ENCODE data around the gene MTO1. TPM values are rescaled to one million over a fixed set of nuclear protein-coding genes. Genes with fewer than 3 reads are reported as not detected.
A peak's percentile ranks its signal among the peaks of the same experiment; 100 is the strongest.

The MTO1 gene, protein sequence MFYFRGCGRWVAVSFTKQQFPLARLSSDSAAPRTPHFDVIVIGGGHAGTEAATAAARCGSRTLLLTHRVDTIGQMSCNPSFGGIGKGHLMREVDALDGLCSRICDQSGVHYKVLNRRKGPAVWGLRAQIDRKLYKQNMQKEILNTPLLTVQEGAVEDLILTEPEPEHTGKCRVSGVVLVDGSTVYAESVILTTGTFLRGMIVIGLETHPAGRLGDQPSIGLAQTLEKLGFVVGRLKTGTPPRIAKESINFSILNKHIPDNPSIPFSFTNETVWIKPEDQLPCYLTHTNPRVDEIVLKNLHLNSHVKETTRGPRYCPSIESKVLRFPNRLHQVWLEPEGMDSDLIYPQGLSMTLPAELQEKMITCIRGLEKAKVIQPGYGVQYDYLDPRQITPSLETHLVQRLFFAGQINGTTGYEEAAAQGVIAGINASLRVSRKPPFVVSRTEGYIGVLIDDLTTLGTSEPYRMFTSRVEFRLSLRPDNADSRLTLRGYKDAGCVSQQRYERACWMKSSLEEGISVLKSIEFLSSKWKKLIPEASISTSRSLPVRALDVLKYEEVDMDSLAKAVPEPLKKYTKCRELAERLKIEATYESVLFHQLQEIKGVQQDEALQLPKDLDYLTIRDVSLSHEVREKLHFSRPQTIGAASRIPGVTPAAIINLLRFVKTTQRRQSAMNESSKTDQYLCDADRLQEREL
- total RNA-seq (2012; rRNA removed) (34.7 and 39.8 TPM in 2 replicates), polyA plus RNA-seq (2012; rRNA removed) (12.7 and 15.0 TPM in 2 replicates), Bru-seq, nascent RNA (percentile 60 among the genes with signal in this experiment), BruChase-seq, experiment 1, labeled RNA remaining after a 6-hour chase (percentile 61 among the genes with signal in this experiment), BruChase-seq, experiment 2, labeled RNA remaining after a 2-hour chase (percentile 52 among the genes with signal in this experiment)
- 4.3 and 6.3 TPM in 2 replicates for polyA plus RNA-seq (2012; cell fraction: cytosol; rRNA removed)
- polyA plus RNA-seq (2012; cell fraction: nucleus; rRNA removed; ENCODE audit: low replicate concordance): 12.2 and 32.1 TPM in 2 replicates
- long read RNA-seq, full-length matches to known transcripts: 20 of 31 reads
- long read RNA-seq, partial matches to known transcripts: 2 of 31 reads
- long read RNA-seq, other reads (novel, unspliced or antisense): 9 of 31 reads

GRCh38 chr6:73461537-73462350 lies at the start of gene MTO1:
MTO1 (plus strand) TSS chr6:73461737; CDS start chr6:73461855, 118 bp downstream.
- Histone ChIP-seq H3K9me3 (ENCODE audit: control insufficient read depth, insufficient read depth, low read length) (no peaks in the 10 kb centered on the region), H2AK5ac (ENCODE audit: low read depth, low read length) (peak within 1 kb of the TSS; percentile 74), H2BK120ac (ENCODE audit: low read depth, low read length) (peak within 1 kb of the TSS; percentile 82), H2AFZ (replicated peaks; ENCODE audit: low read length, poor library complexity) (peak within 1 kb of the TSS; percentile 100), H3K56ac (ENCODE audit: extremely low read depth, insufficient read depth, low read length) (peak within 1 kb of the TSS; percentile 75), H4K91ac (ENCODE audit: insufficient read depth, low read depth, low read length) (peak within 1 kb of the TSS; percentile 97), H2BK20ac (ENCODE audit: low read depth, low read length) (peak within 1 kb of the TSS; percentile 2; the same call in 1 of the 2 replicates), H2BK5ac (ENCODE audit: low read depth, low read length, poor library complexity, severe bottlenecking) (peak within 1 kb of the TSS; percentile 94), H3K23ac (ENCODE audit: low read depth, low read length) (peak within 1 kb of the TSS; percentile 91), H2AK9ac (replicated peaks; ENCODE audit: low read depth, low read length, poor library complexity) (peak within 1 kb of the TSS; percentile 98), H3K4me1 (ENCODE audit: control insufficient read depth, insufficient read depth, low read length) (peaks cover 2% of the 10 kb centered on the region; the same call in 1 of the 2 replicates), H3K27me3 (ENCODE audit: control insufficient read depth, insufficient read depth, low read length) (no peaks in the 10 kb centered on the region), H3K14ac (replicated peaks; ENCODE audit: low read depth, low read length) (peak within 1 kb of the TSS; percentile 99), H3K4me3 (ENCODE audit: insufficient read depth, low read depth, low read length) (peak within 1 kb of the TSS; percentile 89), H3K79me1 (ENCODE audit: low read depth in 1 of 2, low read length in 2 of 2) (peaks cover 19 to 39% of the 10 kb centered on the region in 2 experiments), H3K9ac (ENCODE audit: low read depth, low read length) (peak within 1 kb of the TSS; percentile 88), H3K18ac (ENCODE audit: low read depth, low read length) (peak within 1 kb of the TSS; percentile 77; the same call in 1 of the 2 replicates), H4K5ac (ENCODE audit: low read depth, low read length) (peak within 1 kb of the TSS; percentile 95), H3K36me3 (ENCODE audit: control insufficient read depth, insufficient read depth, low read length) (no peaks in the 10 kb centered on the region; the same call in none of the 2 replicates), H3K27ac (ENCODE audit: insufficient read depth, low read length) (peak within 1 kb of the TSS; percentile 89), H3K4me2 (ENCODE audit: low read depth, low read length) (peak within 1 kb of the TSS; percentile 78), H3K4ac (ENCODE audit: low read depth, low read length) (peak within 1 kb of the TSS; percentile 96), H2BK15ac (ENCODE audit: low read depth, low read length) (peak within 1 kb of the TSS; percentile 24; the same call in 1 of the 3 replicates), H4K20me1 (ENCODE audit: insufficient read depth, low read length) (no peaks in the 10 kb centered on the region; the same call in 1 of the 2 replicates), H4K8ac (ENCODE audit: low read depth in 2 of 2, low read length in 2 of 2) (peak within 1 kb of the TSS; percentile 97), H3K9me1 (ENCODE audit: insufficient read depth, low read length) (no peaks in the 10 kb centered on the region)
- TF ChIP-seq RCOR1 (IDR thresholded peaks at IDR 0.05; ENCODE audit: insufficient replicate concordance, low read length): no peak
- TF ChIP-seq MXI1 (IDR thresholded peaks at IDR 0.05; ENCODE audit: borderline replicate concordance, low read depth, low read length): peak; percentile 72; the same call in 1 of the 2 replicates
- TF ChIP-seq, protein P1, sequence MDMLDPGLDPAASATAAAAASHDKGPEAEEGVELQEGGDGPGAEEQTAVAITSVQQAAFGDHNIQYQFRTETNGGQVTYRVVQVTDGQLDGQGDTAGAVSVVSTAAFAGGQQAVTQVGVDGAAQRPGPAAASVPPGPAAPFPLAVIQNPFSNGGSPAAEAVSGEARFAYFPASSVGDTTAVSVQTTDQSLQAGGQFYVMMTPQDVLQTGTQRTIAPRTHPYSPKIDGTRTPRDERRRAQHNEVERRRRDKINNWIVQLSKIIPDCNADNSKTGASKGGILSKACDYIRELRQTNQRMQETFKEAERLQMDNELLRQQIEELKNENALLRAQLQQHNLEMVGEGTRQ (IDR thresholded peaks at IDR 0.05; ENCODE audit: low read depth, low read length): 0 out of 2 replicates have a peak, but pooled peaks have one; percentile 42
- TF ChIP-seq, protein P2, sequence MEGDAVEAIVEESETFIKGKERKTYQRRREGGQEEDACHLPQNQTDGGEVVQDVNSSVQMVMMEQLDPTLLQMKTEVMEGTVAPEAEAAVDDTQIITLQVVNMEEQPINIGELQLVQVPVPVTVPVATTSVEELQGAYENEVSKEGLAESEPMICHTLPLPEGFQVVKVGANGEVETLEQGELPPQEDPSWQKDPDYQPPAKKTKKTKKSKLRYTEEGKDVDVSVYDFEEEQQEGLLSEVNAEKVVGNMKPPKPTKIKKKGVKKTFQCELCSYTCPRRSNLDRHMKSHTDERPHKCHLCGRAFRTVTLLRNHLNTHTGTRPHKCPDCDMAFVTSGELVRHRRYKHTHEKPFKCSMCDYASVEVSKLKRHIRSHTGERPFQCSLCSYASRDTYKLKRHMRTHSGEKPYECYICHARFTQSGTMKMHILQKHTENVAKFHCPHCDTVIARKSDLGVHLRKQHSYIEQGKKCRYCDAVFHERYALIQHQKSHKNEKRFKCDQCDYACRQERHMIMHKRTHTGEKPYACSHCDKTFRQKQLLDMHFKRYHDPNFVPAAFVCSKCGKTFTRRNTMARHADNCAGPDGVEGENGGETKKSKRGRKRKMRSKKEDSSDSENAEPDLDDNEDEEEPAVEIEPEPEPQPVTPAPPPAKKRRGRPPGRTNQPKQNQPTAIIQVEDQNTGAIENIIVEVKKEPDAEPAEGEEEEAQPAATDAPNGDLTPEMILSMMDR (conservative IDR thresholded peaks at IDR 0.05; ENCODE audit: low read depth, low read length): no peak
- no peak for TF ChIP-seq FOS (IDR thresholded peaks at IDR 0.05; ENCODE audit: low read depth, low read length)
- TF ChIP-seq POLR2A (IDR thresholded peaks at IDR 0.05; ENCODE audit: low read depth, low read length): peak; percentile 57; the same call in 1 of the 2 replicates
- TF ChIP-seq CEBPB (IDR thresholded peaks at IDR 0.05; ENCODE audit: low read depth, low read length): peak; percentile 97
- in situ Hi-C loops (cut with MboI; ENCODE audit: low sequenced_read_pairs) (no loop called here), intact Hi-C loops (cut with micrococcal nuclease) (no loop called here), dilution Hi-C loops (cut with HindIII; ENCODE audit: low sequenced_read_pairs, unreplicated experiment) (no loop called here)
- peak; percentile 90 for DNase-seq
- WGBS, 2 experiments (ENCODE audit: extremely low coverage in 2 of 2, insufficient read length in 1 of 2): 0% methylated on average over 31 of the region's 55 CpGs; no CpG with 5 or more reads in 1 of the 2 experiments
- ATAC-seq (ENCODE audit: low read depth): peak; percentile 98
- CTCF ChIA-PET: interaction anchor here (0.7 to 1.2 kb wide), 3 partner anchors 10 to 191 kb away, joined by 3 to 7 read pairs (median 3); partner anchors contain the start of gene CGAS
- BruUV-seq (replicated peaks): TSS peak; percentile 87
- POLR2A ChIA-PET (ENCODE audit: unreplicated experiment): interaction anchor here (0.5 to 1.4 kb wide), 6 partner anchors 11 to 335 kb away, joined by 3 to 15 read pairs (median 4); no protein-coding TSS in a partner anchor

Data from IMR-90 (cell line).